C4-2B (cell line): Measurements from ENCODE around the gene GBE1.

ENCODE experiments used
- H3K27ac ChIP-seq: fragments of 450-650 bp; 2 replicates; pipeline ENCODE4 v1.5.1; 2017
- ZFX ChIP-seq: fragments of 450-650 bp; IDR thresholded peaks from 2 replicates; pipeline ENCODE4 v1.6.1; 2017
- TF ChIP-seq, protein P1 (sequence below): fragments of 450-650 bp; conservative IDR thresholded peaks from 2 replicates; pipeline ENCODE4 v1.5.1; 2017; ENCODE audit warnings: mild to moderate bottlenecking

Gene GBE1

DNA sequence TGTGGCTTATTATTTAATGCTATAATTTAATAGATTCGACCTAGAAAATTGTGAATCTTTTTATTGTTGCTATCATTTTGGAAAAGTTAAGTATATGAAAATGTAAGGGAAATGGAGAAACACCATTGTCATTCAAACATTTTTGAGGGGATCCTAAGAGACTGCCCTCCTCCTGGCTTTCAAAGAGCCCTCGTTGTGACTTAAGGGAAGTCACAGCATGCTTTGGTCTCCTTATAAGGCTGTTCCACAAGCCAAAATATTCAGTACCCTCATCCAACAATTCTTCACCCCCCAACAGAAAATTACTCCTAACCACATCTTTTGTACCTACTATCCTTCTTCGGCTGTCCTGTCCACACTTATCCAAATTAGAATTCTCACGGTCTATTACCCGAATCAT, 140.2 kb downstream of the GBE1 start:
- no peak for TF ChIP-seq ZFX
- TF ChIP-seq, protein P1, sequence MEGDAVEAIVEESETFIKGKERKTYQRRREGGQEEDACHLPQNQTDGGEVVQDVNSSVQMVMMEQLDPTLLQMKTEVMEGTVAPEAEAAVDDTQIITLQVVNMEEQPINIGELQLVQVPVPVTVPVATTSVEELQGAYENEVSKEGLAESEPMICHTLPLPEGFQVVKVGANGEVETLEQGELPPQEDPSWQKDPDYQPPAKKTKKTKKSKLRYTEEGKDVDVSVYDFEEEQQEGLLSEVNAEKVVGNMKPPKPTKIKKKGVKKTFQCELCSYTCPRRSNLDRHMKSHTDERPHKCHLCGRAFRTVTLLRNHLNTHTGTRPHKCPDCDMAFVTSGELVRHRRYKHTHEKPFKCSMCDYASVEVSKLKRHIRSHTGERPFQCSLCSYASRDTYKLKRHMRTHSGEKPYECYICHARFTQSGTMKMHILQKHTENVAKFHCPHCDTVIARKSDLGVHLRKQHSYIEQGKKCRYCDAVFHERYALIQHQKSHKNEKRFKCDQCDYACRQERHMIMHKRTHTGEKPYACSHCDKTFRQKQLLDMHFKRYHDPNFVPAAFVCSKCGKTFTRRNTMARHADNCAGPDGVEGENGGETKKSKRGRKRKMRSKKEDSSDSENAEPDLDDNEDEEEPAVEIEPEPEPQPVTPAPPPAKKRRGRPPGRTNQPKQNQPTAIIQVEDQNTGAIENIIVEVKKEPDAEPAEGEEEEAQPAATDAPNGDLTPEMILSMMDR, result no peak
- H3K27ac ChIP-seq, result no peak overlapping the region

DNA sequence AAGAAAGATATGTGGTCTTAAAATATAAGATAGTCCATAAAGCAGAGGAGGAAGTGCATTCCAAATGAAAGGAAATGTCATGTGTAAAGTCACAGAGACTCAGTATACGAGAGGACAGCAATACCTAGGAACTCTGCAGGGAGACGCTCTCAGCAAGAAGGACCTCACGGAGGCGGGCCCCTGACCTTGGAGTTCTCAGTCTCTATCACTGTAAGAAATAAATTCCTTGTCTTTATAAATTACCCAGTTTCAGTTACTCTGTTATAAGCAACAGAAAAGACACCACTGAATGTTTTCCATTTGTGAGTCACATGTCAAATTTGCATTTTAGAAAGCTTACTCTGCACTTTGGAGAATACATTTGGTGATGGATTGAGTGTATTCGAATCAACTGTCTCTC, 140.6 kb downstream of the GBE1 start:
- H3K27ac ChIP-seq, result no peak overlapping the region
- TF ChIP-seq, protein P1, result no peak

DNA sequence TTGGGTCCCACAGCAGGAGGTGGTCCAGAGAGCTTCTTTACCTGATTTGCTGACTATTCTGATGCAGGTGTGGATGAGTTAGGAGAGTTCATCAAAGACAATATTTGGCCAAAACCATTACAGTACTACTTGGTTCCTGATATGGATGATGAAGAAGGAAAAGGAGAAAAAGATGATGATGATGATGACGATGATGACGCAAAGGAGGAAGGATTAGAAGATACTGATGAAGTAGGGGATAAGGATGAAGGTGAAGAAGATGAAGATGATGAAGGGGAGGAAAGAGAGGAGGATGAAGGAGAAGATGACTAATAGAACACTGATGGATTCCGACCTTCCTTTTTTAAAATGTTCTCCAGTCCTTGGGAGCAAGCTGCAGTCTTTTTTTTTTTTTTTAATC, 148.7 kb downstream of the GBE1 start:
- no peak overlapping the region for H3K27ac ChIP-seq
- TF ChIP-seq, protein P1, result no peak
- TF ChIP-seq ZFX, result no peak

DNA sequence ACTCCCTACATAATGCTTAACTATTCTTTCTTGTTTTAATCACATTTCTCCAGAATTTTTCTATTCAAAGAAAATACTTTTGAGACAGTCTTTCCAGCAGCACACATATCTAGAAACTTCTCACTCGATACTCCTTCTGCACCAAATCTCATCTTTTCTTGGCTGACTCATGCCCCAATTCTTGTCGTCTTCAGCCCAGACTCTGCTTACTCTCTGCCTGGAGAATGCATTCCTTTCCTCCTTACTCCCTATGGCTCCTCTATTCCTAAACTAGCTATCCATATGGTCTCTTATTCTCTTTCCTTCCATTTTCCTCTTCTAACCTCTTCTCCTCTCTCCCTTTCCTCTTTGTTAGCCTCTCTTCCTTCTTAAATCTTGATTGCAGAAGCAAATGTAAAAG, 158.7 kb downstream of the GBE1 start:
- TF ChIP-seq, protein P1, result no peak
- no peak for TF ChIP-seq ZFX
- no peak overlapping the region for H3K27ac ChIP-seq

DNA sequence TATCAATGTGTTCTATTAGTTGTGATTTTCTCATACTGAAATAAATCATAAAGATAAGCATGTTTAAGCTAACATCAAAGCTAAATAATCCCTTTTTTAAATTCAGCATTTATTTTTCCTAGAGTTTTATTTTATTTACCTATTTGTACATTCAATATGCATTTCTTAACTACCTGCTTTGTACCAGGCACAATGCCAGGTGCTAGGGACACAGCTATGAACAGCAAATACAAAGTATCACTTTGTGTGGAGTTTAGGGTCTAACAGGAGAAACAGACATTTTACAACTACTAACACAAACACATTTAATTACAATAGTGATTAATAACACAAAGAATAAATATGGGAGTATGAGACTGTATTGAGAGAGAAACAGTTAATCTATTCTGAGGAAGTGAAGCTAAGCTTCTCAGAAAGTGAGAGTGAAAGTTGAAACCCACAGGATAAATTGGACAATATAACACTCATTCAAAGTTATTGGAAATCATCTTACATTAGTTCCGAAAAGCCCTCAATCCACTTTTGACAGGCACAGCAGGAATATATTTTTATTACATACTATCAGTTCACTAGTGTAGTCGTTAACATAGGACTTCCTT, 159.6 kb downstream of the GBE1 start:
- no peak overlapping the region for H3K27ac ChIP-seq
- TF ChIP-seq, protein P1, result no peak
- no peak for TF ChIP-seq ZFX

DNA sequence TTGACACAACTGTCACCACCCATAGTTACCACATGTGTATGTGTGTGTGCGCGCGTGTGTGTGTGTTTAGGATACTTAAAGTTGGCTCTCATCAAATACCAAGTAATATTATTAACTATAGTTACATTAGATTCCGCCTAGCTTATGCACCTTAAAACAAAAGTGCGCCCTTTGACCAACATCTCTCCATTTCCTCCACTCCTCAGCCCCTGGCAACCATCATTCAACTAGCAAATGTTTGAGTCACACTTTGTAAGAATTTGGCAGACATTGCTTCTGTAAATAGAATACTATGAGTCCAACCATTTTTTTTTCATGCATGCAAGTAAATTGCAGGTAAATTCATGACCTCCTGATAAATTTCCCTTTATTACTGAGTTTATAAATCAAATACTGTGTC, 169.3 kb downstream of the GBE1 start:
- TF ChIP-seq, protein P1, result no peak
- TF ChIP-seq ZFX, result no peak
- H3K27ac ChIP-seq, result no peak overlapping the region

DNA sequence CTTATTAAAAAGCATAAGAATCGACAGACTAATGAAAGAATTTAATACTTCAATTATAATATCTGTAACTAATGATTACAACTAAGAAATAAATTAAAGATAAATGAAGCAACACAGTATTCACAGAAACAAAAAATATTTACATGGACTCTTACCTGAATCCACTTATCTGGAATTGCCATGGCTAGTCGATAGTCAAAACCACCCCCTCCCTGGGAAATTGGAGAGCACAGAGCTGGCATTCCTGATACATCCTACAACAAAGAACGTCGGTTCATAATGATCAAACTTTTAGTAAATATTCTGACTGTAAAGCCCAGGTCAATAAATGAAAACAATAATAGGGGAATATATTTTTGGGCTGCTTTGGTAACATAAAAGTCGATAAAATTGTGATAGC, 175.5 kb downstream of the GBE1 start:
- TF ChIP-seq, protein P1, result no peak
- TF ChIP-seq ZFX, result no peak
- no peak overlapping the region for H3K27ac ChIP-seq
